ENCODE data around the gene TMEFF1. TPM values are rescaled to one million over a fixed set of nuclear protein-coding genes. Genes with fewer than 3 reads are reported as not detected.

The TMEFF1 gene
- total RNA-seq, 1 experiment from 2014 or later, result 65.5 TPM

DNA sequence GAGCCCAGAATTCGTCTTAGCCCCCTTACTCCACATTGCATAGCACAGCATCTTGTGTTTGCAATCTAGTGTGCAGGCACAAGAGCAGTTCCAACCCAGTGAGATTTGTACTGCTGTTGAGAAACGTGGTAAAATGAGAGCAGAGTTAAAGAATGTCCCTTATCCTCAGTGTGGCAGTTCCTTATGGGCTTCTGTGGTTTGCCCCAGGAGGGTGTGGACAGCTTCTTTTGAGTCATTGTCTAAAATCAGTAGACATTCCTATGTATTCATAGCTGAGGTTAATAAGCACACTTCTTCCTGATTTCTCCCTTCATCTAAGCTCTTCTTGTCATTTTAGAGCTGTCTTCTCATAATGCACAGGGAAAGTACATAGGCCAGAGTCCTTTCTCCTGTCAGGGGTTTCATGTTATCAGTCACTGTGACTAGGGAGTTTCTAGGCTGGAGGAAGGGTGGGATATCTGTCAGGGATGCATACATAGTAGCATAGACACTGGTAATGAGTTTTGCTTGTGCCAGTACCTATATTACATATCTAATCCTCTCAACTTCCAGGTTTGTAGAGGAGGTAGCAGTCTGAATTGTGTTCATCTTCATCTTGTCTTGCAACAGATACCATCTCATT lies 102.9 kb downstream of the TMEFF1 start:
- Histone ChIP-seq H2BK120ac (ENCODE audit: low read depth, low read length, poor library complexity, severe bottlenecking) (no peak overlapping the region), H3T11ph (ENCODE audit: low read length) (no peak overlapping the region), H3K9me3 (ENCODE audit: control insufficient read depth, low read depth, low read length) (no peaks in the 10 kb centered on the region), H4K20me1 (ENCODE audit: control insufficient read depth, insufficient read depth, insufficient read length) (no peaks in the 10 kb centered on the region), H4K5ac (ENCODE audit: insufficient read length, low read depth, low read length) (no peak overlapping the region), H3K4me2 (ENCODE audit: insufficient read depth, insufficient read length, low read length) (no peak overlapping the region), H3K79me1 (ENCODE audit: insufficient read depth, low read depth, low read length, poor library complexity, severe bottlenecking) (no peaks in the 10 kb centered on the region), H3K18ac (ENCODE audit: insufficient read length, low read depth, low read length) (no peak overlapping the region), H3K27me3 (ENCODE audit: insufficient read depth, low read length) (no peaks in the 10 kb centered on the region), H3K4me1 (ENCODE audit: insufficient read depth, low read length) (no peaks in the 10 kb centered on the region), H4K8ac (replicated peaks; ENCODE audit: insufficient read length, low read depth, low read length) (no peak overlapping the region), H3K23ac (ENCODE audit: insufficient read length, low read depth, low read length) (no peak overlapping the region), H3K14ac (ENCODE audit: insufficient read depth, low read length) (no peak overlapping the region), H2BK20ac (ENCODE audit: low read depth, low read length, poor library complexity, severe bottlenecking) (no peak overlapping the region), H3K23me2 (ENCODE audit: insufficient read length, low read depth, low read length, poor library complexity, severe bottlenecking) (no peaks in the 10 kb centered on the region), H3K4ac (ENCODE audit: low read depth, low read length) (no peak overlapping the region), H3K79me2 (ENCODE audit: insufficient read depth, low read length) (no peaks in the 10 kb centered on the region), H4K91ac (ENCODE audit: insufficient read length, low read depth, low read length) (no peak overlapping the region), H3K9ac (ENCODE audit: extremely low read depth, insufficient read length, low read length) (no peak overlapping the region), H2BK5ac (ENCODE audit: insufficient read length, low read length) (no peak overlapping the region), H2AK5ac (ENCODE audit: insufficient read length, low read length) (no peak overlapping the region), H3K27ac (ENCODE audit: insufficient read length, low read depth, low read length) (no peak overlapping the region), H2AFZ (ENCODE audit: low read length) (no peak overlapping the region), H2BK15ac (ENCODE audit: low read depth, low read length) (no peak overlapping the region), H3K56ac (ENCODE audit: insufficient read length, low read depth, low read length) (no peak overlapping the region), H2BK12ac (ENCODE audit: insufficient read length, low read depth, low read length) (no peak overlapping the region)
- Mint-ChIP-seq H3K4me3 (no peak overlapping the region), H3K9me3 (no peaks in the 10 kb centered on the region), H3K4me1 (no peaks in the 10 kb centered on the region), H3K27me3 (ENCODE audit: low read depth) (no peaks in the 10 kb centered on the region), H3K36me3 (ENCODE audit: insufficient read depth in 1 of 3, low read depth in 3 of 3) (peaks cover 5 to 48% (median 45%) of the 10 kb centered on the region in 3 experiments; a peak in 6 of 7 replicates), H3K27ac (0 out of 7 replicates have a peak overlapping the region, but pooled peaks of 1 of the 3 experiments have one; percentile 42)
- TF ChIP-seq, protein P1, sequence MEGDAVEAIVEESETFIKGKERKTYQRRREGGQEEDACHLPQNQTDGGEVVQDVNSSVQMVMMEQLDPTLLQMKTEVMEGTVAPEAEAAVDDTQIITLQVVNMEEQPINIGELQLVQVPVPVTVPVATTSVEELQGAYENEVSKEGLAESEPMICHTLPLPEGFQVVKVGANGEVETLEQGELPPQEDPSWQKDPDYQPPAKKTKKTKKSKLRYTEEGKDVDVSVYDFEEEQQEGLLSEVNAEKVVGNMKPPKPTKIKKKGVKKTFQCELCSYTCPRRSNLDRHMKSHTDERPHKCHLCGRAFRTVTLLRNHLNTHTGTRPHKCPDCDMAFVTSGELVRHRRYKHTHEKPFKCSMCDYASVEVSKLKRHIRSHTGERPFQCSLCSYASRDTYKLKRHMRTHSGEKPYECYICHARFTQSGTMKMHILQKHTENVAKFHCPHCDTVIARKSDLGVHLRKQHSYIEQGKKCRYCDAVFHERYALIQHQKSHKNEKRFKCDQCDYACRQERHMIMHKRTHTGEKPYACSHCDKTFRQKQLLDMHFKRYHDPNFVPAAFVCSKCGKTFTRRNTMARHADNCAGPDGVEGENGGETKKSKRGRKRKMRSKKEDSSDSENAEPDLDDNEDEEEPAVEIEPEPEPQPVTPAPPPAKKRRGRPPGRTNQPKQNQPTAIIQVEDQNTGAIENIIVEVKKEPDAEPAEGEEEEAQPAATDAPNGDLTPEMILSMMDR (conservative IDR thresholded peaks at IDR 0.05), result no peak
- no CpG with 5 or more reads among the region's 2 CpGs for WGBS (ENCODE audit: extremely low coverage, insufficient read length, low lambda C conversion rate)
- no peak for DNase-seq
